Measurements from ENCODE around the gene ZP3.
"Not testable (repeated sequence)": the region's sequence is repeated elsewhere in the genome, so short reads cannot be mapped to it uniquely, and the experiment has no call there.

GRCh38 chr7:76445577-76446008 is 20.8 kb downstream of the ZP3 start:
- not testable (repeated sequence) for TF ChIP-seq CTCF, POLR2A (IDR thresholded peaks at IDR 0.05)
